GM21717 (cell line): ENCODE data around the gene ATXN1.

Experiments
- ATAC-seq: cut with Tn5 transposase; IDR thresholded peaks from one replicate; pipeline ENCODE4 v1.9.1; 2021; ENCODE audit warnings: mild to moderate bottlenecking, moderate library complexity; ENCODE audit not compliant: unreplicated experiment

ATXN1 gene

GRCh38 chr6:16487996-16488674 lies 273.1 kb downstream of the ATXN1 start:
- ATAC-seq, result no peak

- ATAC-seq, result no peak
Observed at GRCh38 chr6:16486661-16487060, 274.6 kb downstream of the ATXN1 start.

GRCh38 chr6:16483315-16483875 lies 277.9 kb downstream of the ATXN1 start:
- ATAC-seq, result no peak

- no peak for ATAC-seq
Observed at GRCh38 chr6:16482702-16483314, 278.5 kb downstream of the ATXN1 start.

GRCh38 chr6:16481697-16482399 lies 279.4 kb downstream of the ATXN1 start:
- ATAC-seq, result no peak

GRCh38 chr6:16480763-16481560 lies 280.3 kb downstream of the ATXN1 start:
- no peak for ATAC-seq

- ATAC-seq, result no peak
Observed at GRCh38 chr6:16477367-16478149, 283.7 kb downstream of the ATXN1 start.

- no peak for ATAC-seq
Observed at GRCh38 chr6:16476861-16477260, 284.4 kb downstream of the ATXN1 start.

- no peak for ATAC-seq
Observed at GRCh38 chr6:16475494-16475781, 285.8 kb downstream of the ATXN1 start.

GRCh38 chr6:16474772-16475493 lies 286.3 kb downstream of the ATXN1 start:
- peak; percentile 25 for ATAC-seq

- ATAC-seq, result no peak
Observed at GRCh38 chr6:16473908-16474771, 287.1 kb downstream of the ATXN1 start.

- ATAC-seq, result peak; percentile 47
Observed at GRCh38 chr6:16473184-16473907, 287.9 kb downstream of the ATXN1 start.

- no peak for ATAC-seq
Observed at GRCh38 chr6:16472349-16473069, 288.8 kb downstream of the ATXN1 start.

- no peak for ATAC-seq
Observed at GRCh38 chr6:16471910-16472297, 289.4 kb downstream of the ATXN1 start.

GRCh38 chr6:16471222-16471909 lies 289.9 kb downstream of the ATXN1 start:
- ATAC-seq, result peak; percentile 51

GRCh38 chr6:16470502-16471221 lies 290.6 kb downstream of the ATXN1 start:
- ATAC-seq, result no peak
